Measurements from ENCODE around the gene PPP3CA. TPM values are rescaled to one million over a fixed set of nuclear protein-coding genes. Genes with fewer than 3 reads are reported as not detected.

PPP3CA gene
- total RNA-seq, 4 donors from 2014 or later: 38.5 to 46.7 (median 40.6) TPM

DNA sequence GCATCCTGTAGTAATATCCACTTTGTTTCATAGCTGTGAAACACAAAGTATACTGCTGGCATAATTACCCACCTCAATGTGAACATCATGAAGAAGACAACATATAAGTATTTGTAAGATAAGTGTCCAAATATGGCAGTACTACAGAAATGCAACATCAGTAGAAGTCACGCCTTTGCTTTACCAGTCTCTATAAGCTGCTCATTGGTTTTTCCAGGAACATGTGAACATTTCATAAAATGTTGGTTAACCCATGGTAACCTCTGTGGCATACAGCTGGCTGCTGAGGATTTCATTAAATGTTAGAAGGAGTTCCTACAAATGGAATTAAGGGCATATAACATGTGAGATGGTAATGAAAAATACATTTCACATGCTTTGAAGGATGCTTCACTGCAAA is 77.6 kb downstream of the PPP3CA start:
- TF ChIP-seq CTCF (IDR thresholded peaks at IDR 0.05) (no peak), POLR2A (IDR thresholded peaks at IDR 0.05) (no peak)
- no peak for DNase-seq (ENCODE audit: low spot score in 2 of 2)
- 93 to 96% methylated on average over 1 of the region's 1 CpG for WGBS, 2 donors
- no peak overlapping the region for H3K4me3 ChIP-seq (ENCODE audit: low read depth, poor library complexity, severe bottlenecking)
- intact Hi-C loops (cut with DNase I; ENCODE audit: low total_unique reads): no loop called here

GRCh38 chr4:101265816-101266172 is 81.5 kb downstream of the PPP3CA start:
- no peak for DNase-seq (ENCODE audit: low spot score in 2 of 2)
- no peak for TF ChIP-seq CTCF (IDR thresholded peaks at IDR 0.05)
- no peak for TF ChIP-seq POLR2A (IDR thresholded peaks at IDR 0.05)
- intact Hi-C loops (cut with DNase I; ENCODE audit: low total_unique reads): no loop called here
- no peak overlapping the region for H3K4me3 ChIP-seq (ENCODE audit: low read depth, poor library complexity, severe bottlenecking)
- WGBS, 2 donors: 29 to 42% methylated on average over 1 of the region's 1 CpG

DNA sequence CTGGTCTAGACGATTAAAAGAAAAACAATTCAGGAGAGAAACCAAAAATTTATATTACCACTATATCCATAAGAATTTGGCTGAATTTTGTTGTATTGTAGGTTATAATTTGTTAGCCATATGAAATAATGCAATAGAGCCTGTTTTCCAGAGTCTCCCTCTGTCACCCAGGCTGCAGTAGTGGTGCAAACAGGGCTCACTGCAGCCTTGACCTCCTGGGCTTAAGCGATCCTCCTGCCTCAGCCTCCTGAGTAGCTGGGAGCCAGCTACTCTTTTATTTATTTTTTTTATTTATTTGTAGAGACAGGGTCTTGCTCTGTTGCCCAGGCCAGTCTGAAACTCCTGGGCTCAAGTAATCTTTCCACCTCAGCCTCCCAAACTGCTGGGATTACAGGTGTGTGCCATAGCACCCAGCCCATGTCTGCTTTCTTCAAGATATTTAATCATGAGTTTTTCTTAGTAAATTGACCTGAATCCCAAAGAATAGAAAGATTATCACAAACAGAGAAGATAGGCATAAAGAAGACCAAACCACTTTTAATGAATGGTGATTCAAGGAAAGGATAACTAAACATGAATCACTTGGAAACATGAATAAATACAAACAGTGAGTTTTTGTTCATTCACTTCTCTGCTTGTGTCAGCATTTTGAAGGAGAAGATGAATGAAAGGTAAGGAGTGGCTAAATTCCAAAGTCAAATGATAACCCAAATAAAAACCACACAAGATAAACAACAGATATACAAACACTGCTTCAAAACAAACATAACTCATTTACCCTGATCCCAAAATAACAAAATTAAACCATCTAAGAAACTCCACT is 82.1 kb downstream of the PPP3CA start:
- TF ChIP-seq POLR2A (IDR thresholded peaks at IDR 0.05): no peak
- no peak for TF ChIP-seq CTCF (IDR thresholded peaks at IDR 0.05)
- DNase-seq (ENCODE audit: low spot score in 2 of 2): no peak
- no peak overlapping the region for H3K4me3 ChIP-seq (ENCODE audit: low read depth, poor library complexity, severe bottlenecking)
- intact Hi-C loops (cut with DNase I; ENCODE audit: low total_unique reads): no loop called here
- WGBS, 2 donors: 85 to 88% methylated on average over 2 of the region's 2 CpGs

DNA sequence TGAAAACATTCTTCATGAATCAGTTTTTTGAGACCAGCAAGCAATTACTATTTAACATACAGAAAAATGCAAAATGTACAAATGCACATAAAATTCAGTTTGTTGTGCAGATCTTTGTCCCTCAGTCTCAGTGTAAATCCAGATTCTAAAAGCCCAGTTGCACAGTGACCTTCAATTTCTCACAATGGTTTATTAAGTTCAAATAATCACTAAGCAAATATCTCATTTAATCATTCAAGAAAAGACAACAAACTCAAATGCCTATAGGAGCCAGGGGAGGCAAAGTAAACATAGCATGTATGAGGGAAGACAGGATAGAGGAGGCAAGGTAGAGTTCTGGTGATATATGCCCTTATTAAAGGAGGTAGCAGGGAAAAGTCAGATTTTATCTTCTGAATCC is 82.8 kb downstream of the PPP3CA start:
- intact Hi-C loops (cut with DNase I; ENCODE audit: low total_unique reads): no loop called here
- no peak overlapping the region for H3K4me3 ChIP-seq (ENCODE audit: low read depth, poor library complexity, severe bottlenecking)
- TF ChIP-seq CTCF (IDR thresholded peaks at IDR 0.05) (no peak), POLR2A (IDR thresholded peaks at IDR 0.05) (no peak)
- no peak for DNase-seq (ENCODE audit: low spot score in 2 of 2)

- no peak for TF ChIP-seq CTCF (IDR thresholded peaks at IDR 0.05)
- H3K4me3 ChIP-seq (ENCODE audit: low read depth, poor library complexity, severe bottlenecking): no peak overlapping the region
- DNase-seq (ENCODE audit: low spot score in 2 of 2): no peak
- intact Hi-C loops (cut with DNase I; ENCODE audit: low total_unique reads): no loop called here
Measured at GRCh38 chr4:101262683-101263082, 84.6 kb downstream of the PPP3CA start.

DNA sequence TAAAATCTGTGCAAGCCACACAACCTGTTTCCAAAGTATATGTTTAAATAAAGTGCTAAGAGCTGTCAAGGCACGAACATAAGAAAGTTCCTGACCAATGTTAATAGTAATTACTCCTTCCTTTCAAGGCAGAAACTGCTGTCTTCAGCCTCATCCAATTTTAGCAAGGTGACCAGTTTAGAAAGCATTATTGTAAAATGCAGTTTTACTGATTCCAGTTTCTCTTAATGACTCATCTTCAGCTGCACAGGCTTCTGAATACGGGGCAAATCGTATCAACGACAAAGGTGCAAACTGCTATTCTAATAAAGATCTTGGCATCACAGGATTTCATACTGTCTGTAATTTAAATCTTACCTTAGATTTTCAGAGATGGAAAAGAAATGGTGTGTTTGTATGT is 87.5 kb downstream of the PPP3CA start:
- 34 to 38% methylated on average over 4 of the region's 4 CpGs for WGBS, 2 donors
- DNase-seq (ENCODE audit: low spot score in 2 of 2): no peak
- TF ChIP-seq CTCF (IDR thresholded peaks at IDR 0.05) (no peak), POLR2A (IDR thresholded peaks at IDR 0.05) (no peak)
- H3K4me3 ChIP-seq (ENCODE audit: low read depth, poor library complexity, severe bottlenecking): no peak overlapping the region
- intact Hi-C loops (cut with DNase I; ENCODE audit: low total_unique reads): no loop called here

Data from lower leg skin (tissue), 4 donors.